Activated CD4-positive, alpha-beta T cell treated with anti-CD3 and anti-CD28 coated beads, Interleukin-2, amount 50 U/mL, for 48 hours (primary cell): Measurements from ENCODE around the gene USF3.

ENCODE experiments used
- DNase-seq, 2 experiments: peaks; one replicate each; pipeline ENCODE4 v3.0.0-alpha.2; 2020

Gene USF3

GRCh38 chr3:113695786-113696645 is at the start of gene USF3:
Gene USF3, minus strand, starts transcription at chr3:113696642. Its CDS starts 21,764 bp downstream, at chr3:113674878.
- DNase-seq: peak; percentile 75 to 79

- DNase-seq: peak; percentile 94 to 96
Observed at GRCh38 chr3:113745756-113746547, 49.5 kb upstream of the USF3 start, which contains the start of gene NAA50. Gene NAA50, minus strand, starts transcription at chr3:113746249. Its CDS starts 300 bp downstream, at chr3:113745949.

GRCh38 chr3:113744941-113745755 is 48.7 kb upstream of the USF3 start:
- DNase-seq: peak; percentile 75 to 78

- DNase-seq: no peak
Observed at GRCh38 chr3:113743006-113743630, 46.7 kb upstream of the USF3 start.

GRCh38 chr3:113741620-113742019 is 45.2 kb upstream of the USF3 start:
- no peak for DNase-seq

- DNase-seq: no peak
Observed at GRCh38 chr3:113741086-113741485, 44.6 kb upstream of the USF3 start.

- no peak for DNase-seq
Observed at GRCh38 chr3:113736548-113737089, 40.2 kb upstream of the USF3 start.

- DNase-seq: no peak
Observed at GRCh38 chr3:113731694-113732093, 35.3 kb upstream of the USF3 start.

GRCh38 chr3:113730550-113730949 is 34.1 kb upstream of the USF3 start:
- no peak for DNase-seq

GRCh38 chr3:113728661-113729060 is 32.2 kb upstream of the USF3 start:
- no peak for DNase-seq

GRCh38 chr3:113721636-113722035 is 25.2 kb upstream of the USF3 start:
- DNase-seq: no peak

- DNase-seq: no peak
Observed at GRCh38 chr3:113719758-113720157, 23.3 kb upstream of the USF3 start.

- DNase-seq: no peak
Observed at GRCh38 chr3:113719294-113719693, 22.9 kb upstream of the USF3 start.

- DNase-seq: no peak
Observed at GRCh38 chr3:113717818-113718217, 21.4 kb upstream of the USF3 start.

- DNase-seq: no peak
Observed at GRCh38 chr3:113717308-113717707, 20.9 kb upstream of the USF3 start.

- DNase-seq: no peak
Observed at GRCh38 chr3:113714702-113715101, 18.3 kb upstream of the USF3 start.

- no peak for DNase-seq
Observed at GRCh38 chr3:113712129-113712528, 15.7 kb upstream of the USF3 start.

GRCh38 chr3:113707835-113708234 is 11.4 kb upstream of the USF3 start:
- no peak for DNase-seq

- peak; percentile 24 to 26 for DNase-seq
Observed at GRCh38 chr3:113698956-113699355, 2.5 kb upstream of the USF3 start.

- no peak for DNase-seq
Observed at GRCh38 chr3:113698213-113698742, 1.8 kb upstream of the USF3 start.

- DNase-seq: no peak
Observed at GRCh38 chr3:113697500-113698090, 1.2 kb upstream of the USF3 start.
